ENCODE measurements around the gene GALM. TPM values are rescaled to one million over a fixed set of nuclear protein-coding genes. Genes with fewer than 3 reads are reported as not detected.

The GALM gene
- total RNA-seq, 6 experiments from 2014 or later = 26.2 to 47.9 (median 36.7) TPM

GRCh38 chr2:38775097-38775920 lies 109.4 kb downstream of the GALM start:
- Histone ChIP-seq H3K4me3 (no peak overlapping the region), H3K4me1 (peaks cover 0 to 20% (median 8%) of the 10 kb centered on the region in 4 donors), H3K27me3 (no peaks in the 10 kb centered on the region), H3K9me3 (no peaks in the 10 kb centered on the region), H3K36me3 (no peaks in the 10 kb centered on the region), H3K27ac (no peak overlapping the region)
- ATAC-seq = no peak
- intact Hi-C loops (cut with DNase I) = no loop called here
- 83% methylated on average over 15 of the region's 17 CpGs for WGBS (ENCODE audit: insufficient coverage, low coverage, low lambda C conversion rate, missing lambda C conversion rate)
- DNase-seq = no peak
- TF ChIP-seq, protein P1, sequence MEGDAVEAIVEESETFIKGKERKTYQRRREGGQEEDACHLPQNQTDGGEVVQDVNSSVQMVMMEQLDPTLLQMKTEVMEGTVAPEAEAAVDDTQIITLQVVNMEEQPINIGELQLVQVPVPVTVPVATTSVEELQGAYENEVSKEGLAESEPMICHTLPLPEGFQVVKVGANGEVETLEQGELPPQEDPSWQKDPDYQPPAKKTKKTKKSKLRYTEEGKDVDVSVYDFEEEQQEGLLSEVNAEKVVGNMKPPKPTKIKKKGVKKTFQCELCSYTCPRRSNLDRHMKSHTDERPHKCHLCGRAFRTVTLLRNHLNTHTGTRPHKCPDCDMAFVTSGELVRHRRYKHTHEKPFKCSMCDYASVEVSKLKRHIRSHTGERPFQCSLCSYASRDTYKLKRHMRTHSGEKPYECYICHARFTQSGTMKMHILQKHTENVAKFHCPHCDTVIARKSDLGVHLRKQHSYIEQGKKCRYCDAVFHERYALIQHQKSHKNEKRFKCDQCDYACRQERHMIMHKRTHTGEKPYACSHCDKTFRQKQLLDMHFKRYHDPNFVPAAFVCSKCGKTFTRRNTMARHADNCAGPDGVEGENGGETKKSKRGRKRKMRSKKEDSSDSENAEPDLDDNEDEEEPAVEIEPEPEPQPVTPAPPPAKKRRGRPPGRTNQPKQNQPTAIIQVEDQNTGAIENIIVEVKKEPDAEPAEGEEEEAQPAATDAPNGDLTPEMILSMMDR (IDR thresholded peaks at IDR 0.05) = no peak

GRCh38 chr2:38775921-38776225 lies 110.0 kb downstream of the GALM start:
- Histone ChIP-seq H3K27me3 (no peaks in the 10 kb centered on the region), H3K27ac (no peak overlapping the region), H3K9me3 (no peaks in the 10 kb centered on the region), H3K36me3 (no peaks in the 10 kb centered on the region), H3K4me3 (no peak overlapping the region), H3K4me1 (peaks cover 0 to 20% (median 8%) of the 10 kb centered on the region in 4 donors)
- intact Hi-C loops (cut with DNase I) = no loop called here
- DNase-seq (no peak), ATAC-seq (no peak)
- WGBS (ENCODE audit: insufficient coverage, low coverage, low lambda C conversion rate, missing lambda C conversion rate) = 83% methylated on average over 6 of the region's 7 CpGs
- TF ChIP-seq POLR2A (IDR thresholded peaks at IDR 0.05) = no peak
- TF ChIP-seq, protein P1 (IDR thresholded peaks at IDR 0.05) = no peak

DNA sequence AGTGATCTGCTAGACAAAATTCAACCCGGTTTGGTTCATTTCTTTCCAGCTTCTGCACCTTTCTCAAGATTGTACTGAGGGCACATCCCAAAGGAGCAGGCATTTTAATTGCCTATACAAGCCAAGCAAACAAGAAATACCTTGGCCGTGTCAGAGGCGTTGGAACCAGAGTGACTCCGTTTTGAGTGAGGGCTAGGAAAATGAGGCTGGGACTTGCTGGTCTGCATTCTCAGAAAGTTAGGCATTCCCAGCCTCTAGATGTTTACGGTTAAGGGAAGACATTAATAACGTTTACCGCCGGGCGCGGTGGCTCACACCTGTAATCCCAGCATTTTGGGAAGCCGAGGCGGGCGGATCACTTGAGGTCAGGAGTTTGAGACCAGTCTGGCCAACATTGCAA lies 110.6 kb downstream of the GALM start:
- intact Hi-C loops (cut with DNase I) = no loop called here
- Histone ChIP-seq H3K4me3 (no peak overlapping the region), H3K27me3 (no peaks in the 10 kb centered on the region), H3K36me3 (peaks cover 0 to 3% (median under 1%) of the 10 kb centered on the region in 4 donors), H3K4me1 (peaks cover 0 to 18% (median 7%) of the 10 kb centered on the region in 4 donors), H3K9me3 (no peaks in the 10 kb centered on the region), H3K27ac (no peak overlapping the region)
- ATAC-seq = no peak
- TF ChIP-seq POLR2A (IDR thresholded peaks at IDR 0.05) = no peak
- TF ChIP-seq, protein P1 (IDR thresholded peaks at IDR 0.05) = no peak
- WGBS (ENCODE audit: insufficient coverage, low coverage, low lambda C conversion rate, missing lambda C conversion rate) = 92% methylated on average over 8 of the region's 13 CpGs
- DNase-seq = no peak

- 9% methylated on average over 8 of the region's 8 CpGs for WGBS (ENCODE audit: insufficient coverage, low coverage, low lambda C conversion rate, missing lambda C conversion rate)
Observed at GRCh38 chr2:38778687-38779082, 112.8 kb downstream of the GALM start.

More at GRCh38 chr2:38778687-38779082, 112.8 kb downstream of the GALM start:
- no peak for TF ChIP-seq POLR2A (IDR thresholded peaks at IDR 0.05)
- TF ChIP-seq, protein P1 (IDR thresholded peaks at IDR 0.05) = no peak
- intact Hi-C loops (cut with DNase I) = no loop called here
- Histone ChIP-seq H3K4me3 (peak overlapping the region; percentile 56 to 84 (median 71)), H3K27me3 (no peaks in the 10 kb centered on the region), H3K36me3 (peaks cover 0 to 11% (median 5%) of the 10 kb centered on the region in 4 donors), H3K27ac (peak overlapping the region in 1 of 3 donors; percentile 73), H3K4me1 (peaks cover 0 to 15% (median 3%) of the 10 kb centered on the region in 4 donors), H3K9me3 (no peaks in the 10 kb centered on the region)
- DNase-seq (no peak), ATAC-seq (no peak)

Measured in right lobe of liver (tissue), 6 donors.